Measurements from ENCODE around the gene CIAO3. TPM values are rescaled to one million over a fixed set of nuclear protein-coding genes. Genes with fewer than 3 reads are reported as not detected.

CIAO3 gene
- total RNA-seq, 4 donors from 2014 or later, result 39.8 to 53.2 (median 45.6) TPM

DNA sequence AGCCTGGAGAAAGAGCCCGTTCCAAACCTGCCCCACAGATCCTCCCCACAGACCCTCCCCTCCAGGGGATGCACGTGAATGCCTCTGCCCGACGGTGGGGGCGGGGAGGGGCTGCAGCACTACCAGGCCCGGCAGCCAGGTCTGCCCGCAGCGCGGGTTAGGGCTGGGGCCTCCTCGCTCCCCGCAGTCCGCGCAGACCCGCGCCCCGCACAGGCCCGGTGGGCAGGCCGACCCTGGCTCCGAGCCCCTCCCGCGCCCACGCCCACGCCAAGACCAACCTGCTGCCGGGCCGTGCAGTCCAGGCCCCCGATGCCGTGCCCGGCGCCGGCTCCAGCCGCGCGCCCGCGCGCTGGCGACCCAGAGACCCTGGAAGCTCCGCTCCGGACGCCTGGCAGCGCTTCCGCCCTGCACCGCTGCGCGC is 47.2 kb upstream of the CIAO3 start, which contains the start of gene RPUSD1:
Gene RPUSD1, minus strand, starts transcription at position 404 of the 421 bp plus-strand sequence. CDS start 644 bp downstream, outside the sequence.
- TF ChIP-seq, protein P1, sequence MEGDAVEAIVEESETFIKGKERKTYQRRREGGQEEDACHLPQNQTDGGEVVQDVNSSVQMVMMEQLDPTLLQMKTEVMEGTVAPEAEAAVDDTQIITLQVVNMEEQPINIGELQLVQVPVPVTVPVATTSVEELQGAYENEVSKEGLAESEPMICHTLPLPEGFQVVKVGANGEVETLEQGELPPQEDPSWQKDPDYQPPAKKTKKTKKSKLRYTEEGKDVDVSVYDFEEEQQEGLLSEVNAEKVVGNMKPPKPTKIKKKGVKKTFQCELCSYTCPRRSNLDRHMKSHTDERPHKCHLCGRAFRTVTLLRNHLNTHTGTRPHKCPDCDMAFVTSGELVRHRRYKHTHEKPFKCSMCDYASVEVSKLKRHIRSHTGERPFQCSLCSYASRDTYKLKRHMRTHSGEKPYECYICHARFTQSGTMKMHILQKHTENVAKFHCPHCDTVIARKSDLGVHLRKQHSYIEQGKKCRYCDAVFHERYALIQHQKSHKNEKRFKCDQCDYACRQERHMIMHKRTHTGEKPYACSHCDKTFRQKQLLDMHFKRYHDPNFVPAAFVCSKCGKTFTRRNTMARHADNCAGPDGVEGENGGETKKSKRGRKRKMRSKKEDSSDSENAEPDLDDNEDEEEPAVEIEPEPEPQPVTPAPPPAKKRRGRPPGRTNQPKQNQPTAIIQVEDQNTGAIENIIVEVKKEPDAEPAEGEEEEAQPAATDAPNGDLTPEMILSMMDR (IDR thresholded peaks at IDR 0.05), result no peak
- no peak for TF ChIP-seq POLR2A (IDR thresholded peaks at IDR 0.05)
- TF ChIP-seq EP300 (IDR thresholded peaks at IDR 0.05), result no peak
- 0% methylated on average over 6 to 15 of the region's 45 CpGs for WGBS, 2 donors
- peaks cover 0 to 56% (median 0%) of the 10 kb centered on the region in 3 donors for H3K36me3 ChIP-seq
- H3K4me3 ChIP-seq, result peak within 1 kb of the TSS; percentile 81 to 95 (median 89)
- peak within 1 kb of the TSS in 3 of 4 donors; percentile 33 to 81 (median 81) for H3K27ac ChIP-seq
- peaks cover 0 to 1% of the 10 kb centered on the region in 2 donors for H3K27me3 ChIP-seq
- H3K9me3 ChIP-seq, result no peaks in the 10 kb centered on the region
- no peak for DNase-seq (ENCODE audit: low spot score in 2 of 2)
- peaks cover 0 to 44% (median 13%) of the 10 kb centered on the region in 4 donors for H3K4me1 ChIP-seq

DNA sequence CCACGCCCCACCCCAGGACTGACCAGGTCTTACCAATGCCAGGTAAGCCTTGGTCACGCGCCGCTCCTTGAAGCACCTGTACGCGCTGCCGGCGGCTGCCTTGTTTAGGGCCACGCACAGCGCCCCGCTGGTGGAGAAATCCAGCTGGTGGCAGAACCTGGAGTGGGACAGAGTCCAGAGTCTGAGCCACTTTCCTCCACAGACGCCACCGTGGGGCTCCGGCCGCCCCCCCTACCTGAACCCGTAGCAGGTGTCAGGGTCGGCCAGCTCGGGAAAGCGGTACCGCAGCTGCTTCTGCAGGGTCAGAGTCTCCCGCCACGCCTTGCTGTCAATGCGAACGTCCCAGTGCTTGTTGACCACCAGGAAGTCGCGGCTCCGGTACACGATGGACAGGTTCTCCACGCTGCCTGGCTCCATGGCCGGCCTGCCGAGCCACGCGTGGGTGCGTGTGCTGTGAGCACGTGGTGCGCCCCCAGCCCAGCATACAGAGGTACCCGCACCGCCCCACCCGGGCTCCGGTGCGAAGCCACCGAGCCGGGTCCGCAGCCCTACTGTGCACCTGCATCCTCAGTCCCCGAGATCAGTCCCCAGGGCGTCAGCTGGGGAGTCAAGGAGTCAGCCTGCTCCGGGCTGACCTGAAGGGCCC is 46.6 kb upstream of the CIAO3 start:
- H3K4me3 ChIP-seq, result peak overlapping the region; percentile 81 to 95 (median 86)
- H3K27ac ChIP-seq, result peak overlapping the region in 2 of 4 donors; percentile 81
- H3K27me3 ChIP-seq, result peaks cover 0 to 7% of the 10 kb centered on the region in 2 donors
- WGBS, 2 donors, result 48% methylated on average over 38 of the region's 47 CpGs
- peaks cover 0 to 44% (median 13%) of the 10 kb centered on the region in 4 donors for H3K4me1 ChIP-seq
- peaks cover 0 to 50% (median 0%) of the 10 kb centered on the region in 3 donors for H3K36me3 ChIP-seq
- TF ChIP-seq, protein P1 (IDR thresholded peaks at IDR 0.05), result no peak
- no peak for TF ChIP-seq EP300 (IDR thresholded peaks at IDR 0.05)
- no peaks in the 10 kb centered on the region for H3K9me3 ChIP-seq
- DNase-seq (ENCODE audit: low spot score in 2 of 2), result no peak

DNA sequence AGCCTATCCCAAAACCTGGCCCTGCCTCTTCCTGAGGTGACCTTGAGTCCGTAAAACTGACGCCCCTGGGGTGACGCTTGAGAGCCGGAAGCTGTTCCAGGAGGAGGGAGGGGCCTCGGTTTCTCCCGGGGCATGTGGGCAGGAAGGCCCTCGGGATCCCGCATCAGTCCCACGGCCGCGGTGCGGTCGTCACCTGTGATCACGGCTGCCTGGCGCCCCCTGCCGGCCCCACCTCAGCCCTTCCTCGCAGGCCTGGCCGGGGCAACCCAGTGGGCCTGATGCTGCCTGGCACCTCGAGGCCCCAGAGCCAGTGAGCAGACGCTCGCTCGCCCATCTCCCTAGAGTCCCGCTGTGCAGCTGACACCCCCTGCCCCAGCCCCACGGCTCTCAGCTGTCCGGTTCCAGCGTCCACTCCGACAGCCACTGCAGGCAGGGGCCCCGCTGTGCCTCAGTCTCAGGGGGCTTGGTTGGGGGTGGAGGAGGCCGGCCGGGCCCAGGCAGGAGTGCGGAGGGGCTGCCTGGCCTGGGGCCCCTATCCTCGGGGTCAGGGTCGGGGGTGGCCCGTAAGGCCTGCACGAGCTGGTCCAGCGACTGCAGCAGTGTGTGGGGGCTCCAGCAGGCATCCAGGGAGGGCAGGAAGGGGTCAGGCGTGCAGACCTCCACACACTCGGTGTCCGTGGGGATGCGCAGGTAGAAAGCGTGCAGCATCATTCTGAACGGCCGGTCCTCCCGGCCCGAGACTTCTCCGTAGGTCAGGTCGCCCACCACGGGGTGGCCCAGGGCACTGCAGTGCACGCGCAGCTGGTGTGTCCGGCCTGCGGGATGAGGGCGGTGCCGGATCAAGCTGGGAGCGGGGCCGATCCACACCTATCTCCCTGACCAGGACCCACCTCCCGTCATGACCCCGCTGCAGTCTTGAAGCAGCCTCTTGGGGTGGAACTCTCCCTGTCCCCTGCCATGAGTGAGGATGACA is 45.1 kb upstream of the CIAO3 start:
- Histone ChIP-seq H3K4me1 (peaks cover 0 to 44% (median 13%) of the 10 kb centered on the region in 4 donors), H3K27me3 (peaks cover 0 to 23% of the 10 kb centered on the region in 2 donors), H3K4me3 (no peak overlapping the region), H3K36me3 (peaks cover 0 to 34% (median 0%) of the 10 kb centered on the region in 3 donors), H3K9me3 (no peaks in the 10 kb centered on the region), H3K27ac (no peak overlapping the region)
- 59 to 77% methylated on average over 33 to 49 of the region's 58 CpGs for whole genome bisulfite sequencing, 2 donors
- DNase-seq (ENCODE audit: low spot score in 2 of 2), result peak; percentile 32 to 35
- TF ChIP-seq, protein P1 (IDR thresholded peaks at IDR 0.05), result peak; percentile 45 to 80 (median 69)
- no peak for TF ChIP-seq POLR2A (IDR thresholded peaks at IDR 0.05)

DNA sequence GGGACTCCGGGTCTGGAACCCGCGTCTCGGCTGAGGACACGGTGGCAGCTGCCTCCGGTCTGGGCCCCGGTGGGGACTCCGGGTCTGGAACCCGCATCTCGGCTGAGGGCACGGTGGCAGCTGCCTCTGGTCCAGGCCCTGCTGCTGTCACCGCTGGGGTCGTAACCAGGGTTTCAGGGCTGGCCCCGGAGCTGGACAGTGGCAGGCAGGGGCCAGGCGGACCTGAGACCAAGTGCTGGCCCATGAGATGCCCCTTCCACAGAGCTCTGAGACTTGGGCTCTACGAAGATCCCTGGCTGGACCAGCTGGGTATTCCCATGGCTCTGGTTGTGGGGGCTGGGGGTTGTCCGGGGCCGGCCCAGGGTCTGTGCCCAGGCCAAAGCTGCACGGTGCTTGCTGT is 43.6 kb upstream of the CIAO3 start:
- Histone ChIP-seq H3K9me3 (no peaks in the 10 kb centered on the region), H3K4me3 (no peak overlapping the region), H3K4me1 (peaks cover 0 to 40% (median 13%) of the 10 kb centered on the region in 4 donors), H3K36me3 (peaks cover 0 to 24% (median 0%) of the 10 kb centered on the region in 3 donors), H3K27ac (no peak overlapping the region), H3K27me3 (peaks cover 0 to 34% of the 10 kb centered on the region in 2 donors)
- TF ChIP-seq, protein P1 (IDR thresholded peaks at IDR 0.05), result no peak
- no peak for DNase-seq (ENCODE audit: low spot score in 2 of 2)
- WGBS, 2 donors, result 87 to 93% methylated on average over 9 to 14 of the region's 19 CpGs
